ENCODE results near the gene CCL1.

The CCL1 gene

GRCh38 chr17:34361478-34362061 lies 1.5 kb downstream of the CCL1 start:
- Histone ChIP-seq H3K27ac (ENCODE audit: insufficient read depth, low read length, poor library complexity, severe bottlenecking) (no peak overlapping the region), H3K4me3 (ENCODE audit: insufficient read depth, low read depth, low read length, poor library complexity, severe bottlenecking) (no peak overlapping the region), H3K27me3 (replicated peaks; ENCODE audit: control insufficient read depth, insufficient read depth, low read length, poor library complexity, severe bottlenecking) (no peaks in the 10 kb centered on the region), H3K9me3 (ENCODE audit: control insufficient read depth, low read length) (no peaks in the 10 kb centered on the region), H3K36me3 (ENCODE audit: control insufficient read depth, insufficient read depth, low read length) (no peaks in the 10 kb centered on the region), H3K4me1 (ENCODE audit: control insufficient read depth, insufficient read depth, low read length, poor library complexity, severe bottlenecking) (no peaks in the 10 kb centered on the region)
- DNase-seq: peak in 2 of 3 donors; percentile 4 to 18

- no peaks in the 10 kb centered on the region for H3K27me3 ChIP-seq (replicated peaks; ENCODE audit: control insufficient read depth, insufficient read depth, low read length, poor library complexity, severe bottlenecking)
- H3K9me3 ChIP-seq (ENCODE audit: control insufficient read depth, low read length): no peaks in the 10 kb centered on the region
- DNase-seq: no peak
- H3K27ac ChIP-seq (ENCODE audit: insufficient read depth, low read length, poor library complexity, severe bottlenecking): no peak overlapping the region
- H3K36me3 ChIP-seq (ENCODE audit: control insufficient read depth, insufficient read depth, low read length): no peaks in the 10 kb centered on the region
- H3K4me3 ChIP-seq (ENCODE audit: insufficient read depth, low read depth, low read length, poor library complexity, severe bottlenecking): no peak overlapping the region
- H3K4me1 ChIP-seq (ENCODE audit: control insufficient read depth, insufficient read depth, low read length, poor library complexity, severe bottlenecking): no peaks in the 10 kb centered on the region
Measured at GRCh38 chr17:34360601-34361270, 2.3 kb downstream of the CCL1 start.

GRCh38 chr17:34358631-34359030 lies 4.4 kb downstream of the CCL1 start:
- Histone ChIP-seq H3K4me1 (ENCODE audit: control insufficient read depth, insufficient read depth, low read length, poor library complexity, severe bottlenecking) (no peaks in the 10 kb centered on the region), H3K4me3 (ENCODE audit: insufficient read depth, low read depth, low read length, poor library complexity, severe bottlenecking) (no peak overlapping the region), H3K27ac (ENCODE audit: insufficient read depth, low read length, poor library complexity, severe bottlenecking) (no peak overlapping the region), H3K9me3 (ENCODE audit: control insufficient read depth, low read length) (no peaks in the 10 kb centered on the region), H3K27me3 (replicated peaks; ENCODE audit: control insufficient read depth, insufficient read depth, low read length, poor library complexity, severe bottlenecking) (no peaks in the 10 kb centered on the region), H3K36me3 (ENCODE audit: control insufficient read depth, insufficient read depth, low read length) (no peaks in the 10 kb centered on the region)
- no peak for DNase-seq

GRCh38 chr17:34357398-34357797 lies 5.6 kb downstream of the CCL1 start:
- H3K27ac ChIP-seq (ENCODE audit: insufficient read depth, low read length, poor library complexity, severe bottlenecking): no peak overlapping the region
- H3K4me1 ChIP-seq (ENCODE audit: control insufficient read depth, insufficient read depth, low read length, poor library complexity, severe bottlenecking): no peaks in the 10 kb centered on the region
- H3K36me3 ChIP-seq (ENCODE audit: control insufficient read depth, insufficient read depth, low read length): no peaks in the 10 kb centered on the region
- no peak for DNase-seq
- no peaks in the 10 kb centered on the region for H3K9me3 ChIP-seq (ENCODE audit: control insufficient read depth, low read length)
- no peaks in the 10 kb centered on the region for H3K27me3 ChIP-seq (replicated peaks; ENCODE audit: control insufficient read depth, insufficient read depth, low read length, poor library complexity, severe bottlenecking)
- no peak overlapping the region for H3K4me3 ChIP-seq (ENCODE audit: insufficient read depth, low read depth, low read length, poor library complexity, severe bottlenecking)

- Histone ChIP-seq H3K4me3 (ENCODE audit: insufficient read depth, low read depth, low read length, poor library complexity, severe bottlenecking) (no peak within 1 kb of the TSS), H3K27ac (ENCODE audit: insufficient read depth, low read length, poor library complexity, severe bottlenecking) (no peak within 1 kb of the TSS), H3K36me3 (ENCODE audit: control insufficient read depth, insufficient read depth, low read length) (no peaks in the 10 kb centered on the region), H3K27me3 (replicated peaks; ENCODE audit: control insufficient read depth, insufficient read depth, low read length, poor library complexity, severe bottlenecking) (no peaks in the 10 kb centered on the region), H3K4me1 (ENCODE audit: control insufficient read depth, insufficient read depth, low read length, poor library complexity, severe bottlenecking) (no peaks in the 10 kb centered on the region), H3K9me3 (ENCODE audit: control insufficient read depth, low read length) (no peaks in the 10 kb centered on the region)
- DNase-seq: no peak
Measured at GRCh38 chr17:34356194-34356593, 6.8 kb downstream of the CCL1 start, which contains the start of gene CCL13. Gene CCL13, plus strand, starts transcription at chr17:34356480. Its CDS starts 47 bp downstream, at chr17:34356527.

GRCh38 chr17:34354637-34355036 lies 8.4 kb downstream of the CCL1 start:
- Histone ChIP-seq H3K4me3 (ENCODE audit: insufficient read depth, low read depth, low read length, poor library complexity, severe bottlenecking) (no peak overlapping the region), H3K9me3 (ENCODE audit: control insufficient read depth, low read length) (no peaks in the 10 kb centered on the region), H3K27me3 (replicated peaks; ENCODE audit: control insufficient read depth, insufficient read depth, low read length, poor library complexity, severe bottlenecking) (no peaks in the 10 kb centered on the region), H3K36me3 (ENCODE audit: control insufficient read depth, insufficient read depth, low read length) (no peaks in the 10 kb centered on the region), H3K4me1 (ENCODE audit: control insufficient read depth, insufficient read depth, low read length, poor library complexity, severe bottlenecking) (no peaks in the 10 kb centered on the region), H3K27ac (ENCODE audit: insufficient read depth, low read length, poor library complexity, severe bottlenecking) (no peak overlapping the region)
- DNase-seq: no peak

GRCh38 chr17:34352191-34352590 lies 10.8 kb downstream of the CCL1 start:
- Histone ChIP-seq H3K4me1 (ENCODE audit: control insufficient read depth, insufficient read depth, low read length, poor library complexity, severe bottlenecking) (no peaks in the 10 kb centered on the region), H3K4me3 (ENCODE audit: insufficient read depth, low read depth, low read length, poor library complexity, severe bottlenecking) (no peak overlapping the region), H3K27me3 (replicated peaks; ENCODE audit: control insufficient read depth, insufficient read depth, low read length, poor library complexity, severe bottlenecking) (no peaks in the 10 kb centered on the region), H3K36me3 (ENCODE audit: control insufficient read depth, insufficient read depth, low read length) (no peaks in the 10 kb centered on the region), H3K27ac (ENCODE audit: insufficient read depth, low read length, poor library complexity, severe bottlenecking) (no peak overlapping the region), H3K9me3 (ENCODE audit: control insufficient read depth, low read length) (no peaks in the 10 kb centered on the region)
- DNase-seq: no peak

- no peaks in the 10 kb centered on the region for H3K9me3 ChIP-seq (ENCODE audit: control insufficient read depth, low read length)
- DNase-seq: no peak
- no peaks in the 10 kb centered on the region for H3K36me3 ChIP-seq (ENCODE audit: control insufficient read depth, insufficient read depth, low read length)
- no peaks in the 10 kb centered on the region for H3K4me1 ChIP-seq (ENCODE audit: control insufficient read depth, insufficient read depth, low read length, poor library complexity, severe bottlenecking)
- H3K27me3 ChIP-seq (replicated peaks; ENCODE audit: control insufficient read depth, insufficient read depth, low read length, poor library complexity, severe bottlenecking): no peaks in the 10 kb centered on the region
- no peak overlapping the region for H3K27ac ChIP-seq (ENCODE audit: insufficient read depth, low read length, poor library complexity, severe bottlenecking)
- no peak overlapping the region for H3K4me3 ChIP-seq (ENCODE audit: insufficient read depth, low read depth, low read length, poor library complexity, severe bottlenecking)
Measured at GRCh38 chr17:34351096-34351495, 11.9 kb downstream of the CCL1 start.

GRCh38 chr17:34349751-34350150 lies 13.3 kb downstream of the CCL1 start:
- no peak for DNase-seq
- H3K4me1 ChIP-seq (ENCODE audit: control insufficient read depth, insufficient read depth, low read length, poor library complexity, severe bottlenecking): no peaks in the 10 kb centered on the region
- H3K9me3 ChIP-seq (ENCODE audit: control insufficient read depth, low read length): no peaks in the 10 kb centered on the region
- H3K27ac ChIP-seq (ENCODE audit: insufficient read depth, low read length, poor library complexity, severe bottlenecking): no peak overlapping the region
- H3K27me3 ChIP-seq (replicated peaks; ENCODE audit: control insufficient read depth, insufficient read depth, low read length, poor library complexity, severe bottlenecking): no peaks in the 10 kb centered on the region
- no peaks in the 10 kb centered on the region for H3K36me3 ChIP-seq (ENCODE audit: control insufficient read depth, insufficient read depth, low read length)
- H3K4me3 ChIP-seq (ENCODE audit: insufficient read depth, low read depth, low read length, poor library complexity, severe bottlenecking): no peak overlapping the region

GRCh38 chr17:34347063-34347462 lies 16.0 kb downstream of the CCL1 start:
- no peaks in the 10 kb centered on the region for H3K9me3 ChIP-seq (ENCODE audit: control insufficient read depth, low read length)
- no peaks in the 10 kb centered on the region for H3K4me1 ChIP-seq (ENCODE audit: control insufficient read depth, insufficient read depth, low read length, poor library complexity, severe bottlenecking)
- H3K27me3 ChIP-seq (replicated peaks; ENCODE audit: control insufficient read depth, insufficient read depth, low read length, poor library complexity, severe bottlenecking): no peaks in the 10 kb centered on the region
- no peak overlapping the region for H3K27ac ChIP-seq (ENCODE audit: insufficient read depth, low read length, poor library complexity, severe bottlenecking)
- no peak for DNase-seq
- no peaks in the 10 kb centered on the region for H3K36me3 ChIP-seq (ENCODE audit: control insufficient read depth, insufficient read depth, low read length)
- H3K4me3 ChIP-seq (ENCODE audit: insufficient read depth, low read depth, low read length, poor library complexity, severe bottlenecking): no peak overlapping the region
